Measurements from ENCODE around the gene FAM24B.

The FAM24B gene

GRCh38 chr10:122827302-122827701 lies 52.1 kb downstream of the FAM24B start:
- in situ Hi-C loops (cut with HindIII; ENCODE audit: low sequenced_read_pairs): no loop called here
- TF ChIP-seq CTCF (IDR thresholded peaks at IDR 0.05; ENCODE audit: low read depth, low read length): no peak
- no peak for DNase-seq (ENCODE audit: low read depth, low spot score)
- no peak overlapping the region for H3K4me3 ChIP-seq (ENCODE audit: low read depth, low read length)

- no peak for TF ChIP-seq CTCF (IDR thresholded peaks at IDR 0.05; ENCODE audit: low read depth, low read length)
- in situ Hi-C loops (cut with HindIII; ENCODE audit: low sequenced_read_pairs): no loop called here
- no peak overlapping the region for H3K4me3 ChIP-seq (ENCODE audit: low read depth, low read length)
- DNase-seq (ENCODE audit: low read depth, low spot score): no peak
Observed at GRCh38 chr10:122822973-122823690, 56.2 kb downstream of the FAM24B start.

GRCh38 chr10:122821808-122822207 lies 57.6 kb downstream of the FAM24B start:
- in situ Hi-C loops (cut with HindIII; ENCODE audit: low sequenced_read_pairs): no loop called here
- DNase-seq (ENCODE audit: low read depth, low spot score): no peak
- TF ChIP-seq CTCF (IDR thresholded peaks at IDR 0.05; ENCODE audit: low read depth, low read length): no peak
- H3K4me3 ChIP-seq (ENCODE audit: low read depth, low read length): no peak overlapping the region

GRCh38 chr10:122815458-122815857 lies 63.9 kb downstream of the FAM24B start:
- TF ChIP-seq CTCF (IDR thresholded peaks at IDR 0.05; ENCODE audit: low read depth, low read length): no peak

GRCh38 chr10:122814493-122814892 lies 64.9 kb downstream of the FAM24B start:
- no peak for DNase-seq (ENCODE audit: low read depth, low spot score)
- TF ChIP-seq CTCF (IDR thresholded peaks at IDR 0.05; ENCODE audit: low read depth, low read length): no peak
- in situ Hi-C loops (cut with HindIII; ENCODE audit: low sequenced_read_pairs): no loop called here
- H3K4me3 ChIP-seq (ENCODE audit: low read depth, low read length): no peak overlapping the region

More at GRCh38 chr10:122815458-122815857, 63.9 kb downstream of the FAM24B start:
- DNase-seq (ENCODE audit: low read depth, low spot score): no peak
- H3K4me3 ChIP-seq (ENCODE audit: low read depth, low read length): no peak overlapping the region
- in situ Hi-C loops (cut with HindIII; ENCODE audit: low sequenced_read_pairs): no loop called here

- TF ChIP-seq CTCF (IDR thresholded peaks at IDR 0.05; ENCODE audit: low read depth, low read length): no peak
- no peak overlapping the region for H3K4me3 ChIP-seq (ENCODE audit: low read depth, low read length)
- no peak for DNase-seq (ENCODE audit: low read depth, low spot score)
- in situ Hi-C loops (cut with HindIII; ENCODE audit: low sequenced_read_pairs): no loop called here
Observed at GRCh38 chr10:122812751-122813150, 66.6 kb downstream of the FAM24B start.
